Fibroblast of lung (primary cell): ENCODE measurements around the gene SRR. TPM values are rescaled to one million over a fixed set of nuclear protein-coding genes. Genes with fewer than 3 reads are reported as not detected.

Source experiments
- DNase-seq, 2 donors: peaks; one replicate each; pipeline versions ENCODE4 v3.0.0 to v3.0.0-alpha.2; 2010; ENCODE audit warnings: low read depth in 2 of 2
- H2AFZ ChIP-seq: 2 replicates; pipeline ENCODE4 v1.5.1; 2012; ENCODE audit warnings: low read length, control low read depth, inconsistent platforms
- H3K27ac ChIP-seq: 2 replicates; pipeline ENCODE4 v1.5.1; 2011; ENCODE audit warnings: low read length, control low read depth; ENCODE audit not compliant: insufficient read depth
- H3K27me3 ChIP-seq: 2 replicates; pipeline ENCODE4 v1.5.1; 2011; ENCODE audit warnings: mild to moderate bottlenecking, low read length; ENCODE audit not compliant: control insufficient read depth, insufficient read depth
- H3K36me3 ChIP-seq: 2 replicates; pipeline ENCODE4 v1.5.1; 2011; ENCODE audit warnings: low read length; ENCODE audit not compliant: control insufficient read depth, insufficient read depth
- H3K4me1 ChIP-seq: 2 replicates; pipeline ENCODE4 v1.5.1; 2011; ENCODE audit warnings: low read length; ENCODE audit not compliant: control insufficient read depth, insufficient read depth; ENCODE audit errors: extremely low read depth
- H3K4me2 ChIP-seq: 2 replicates; pipeline ENCODE4 v1.5.1; 2011; ENCODE audit warnings: low read length, control low read depth; ENCODE audit not compliant: insufficient read depth; ENCODE audit errors: extremely low read depth
- H3K4me3 ChIP-seq, 4 experiments: fragments of 200-600 bp in 1 of 4; sonication (generic) in 1 of 4; replicated peaks in 1 of 4; 2 replicates each; pipeline ENCODE4 v1.5.1; 2011 to 2016; ENCODE audit warnings: low read length in 4 of 4, low read depth in 3 of 4, mild to moderate bottlenecking in 3 of 4, control low read depth in 2 of 4, inconsistent platforms in 1 of 4, mixed read lengths in 1 of 4; ENCODE audit not compliant: insufficient read depth in 1 of 4; ENCODE audit errors: control extremely low read depth in 1 of 4
- H3K79me2 ChIP-seq: 2 replicates; pipeline ENCODE4 v1.5.1; 2012; ENCODE audit warnings: mild to moderate bottlenecking, low read length, inconsistent platforms; ENCODE audit not compliant: control insufficient read depth, insufficient read depth
- H3K9ac ChIP-seq: 2 replicates; pipeline ENCODE4 v1.5.1; 2011; ENCODE audit warnings: mild to moderate bottlenecking, low read length, control low read depth; ENCODE audit not compliant: insufficient read depth
- H3K9me3 ChIP-seq: 2 replicates; pipeline ENCODE4 v1.5.1; 2012; ENCODE audit warnings: low read depth, low read length; ENCODE audit not compliant: control insufficient read depth, insufficient read depth
- H4K20me1 ChIP-seq: 2 replicates; pipeline ENCODE4 v1.5.1; 2011; ENCODE audit warnings: low read length; ENCODE audit not compliant: control insufficient read depth, insufficient read depth; ENCODE audit errors: extremely low read depth
- CTCF ChIP-seq, 2 donors: IDR thresholded peaks in 1 of 2; conservative IDR thresholded peaks in 1 of 2; 1 replicate in 1 of 2; 2 replicates in 1 of 2; pipeline ENCODE4 v1.5.1; 2011 to 2012; ENCODE audit warnings: low read length in 2 of 2, control low read depth in 1 of 2, inconsistent platforms in 1 of 2, low read depth in 1 of 2, mild to moderate bottlenecking in 1 of 2
- EZH2 ChIP-seq: IDR thresholded peaks from 2 replicates; pipeline ENCODE4 v1.5.1; 2012; ENCODE audit warnings: low read length, control low read depth, mild to moderate bottlenecking; ENCODE audit errors: missing control alignments
- polyA plus RNA-seq, 2 donors: library from polyadenylated mRNA; depleted of rRNA in 1 of 2; stranded (reverse) in 1 of 2; unstranded in 1 of 2; fragments of >200 nt; gene quantifications; 2 replicates each; pipeline ENCODE4 v1.2.1, GENCODE V29; 2011 to 2012; ENCODE audit warnings: missing spikeins in 1 of 2
- total RNA-seq: library from RNA; depleted of rRNA; stranded (reverse); fragments of >200 nt; gene quantifications from 2 replicates; pipeline ENCODE4 v1.2.1, GENCODE V29; 2014

Gene SRR
- total and polyA plus RNA-seq, 2 donors (not counting 1 experiment from before 2014, with no cell fraction given) = 15.0 to 22.3 TPM

DNA sequence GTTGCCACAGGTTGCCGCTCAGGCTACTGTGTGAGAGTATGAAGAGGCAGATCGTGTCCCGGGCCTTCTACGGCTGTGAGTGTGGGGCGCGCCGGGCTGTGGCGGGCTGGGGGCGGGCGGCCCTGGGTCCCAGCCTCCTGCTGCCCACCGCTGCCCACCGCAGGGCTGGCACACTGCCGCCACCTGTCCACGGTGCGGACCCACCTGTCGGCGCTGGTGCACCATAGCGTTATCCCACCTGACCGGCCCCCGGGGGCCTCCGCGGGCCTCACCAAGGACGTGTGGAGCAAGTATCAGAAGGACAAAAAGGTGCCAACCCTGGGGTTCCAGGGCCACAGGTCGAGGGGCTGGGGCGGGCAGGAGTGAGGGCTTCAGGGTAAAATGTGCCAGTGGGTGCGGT is 68.4 kb downstream of the SRR start:
- H3K4me2 ChIP-seq = no peak overlapping the region
- no peaks in the 10 kb centered on the region for H3K27me3 ChIP-seq
- no peak for DNase-seq
- no peak overlapping the region for H3K27ac ChIP-seq
- no peaks in the 10 kb centered on the region for H3K9me3 ChIP-seq
- no peak overlapping the region for H2AFZ ChIP-seq
- no peak overlapping the region for H3K4me3 ChIP-seq
- H3K79me2 ChIP-seq = no peaks in the 10 kb centered on the region
- no peaks in the 10 kb centered on the region for H3K4me1 ChIP-seq
- TF ChIP-seq CTCF (conservative IDR thresholded peaks at IDR 0.05 in 1 of 2, IDR thresholded peaks at IDR 0.05 in 1 of 2; ENCODE audit: low read depth in 1 of 2, low read length in 2 of 2) (no peak), EZH2 (no peak)
- H3K9ac ChIP-seq = no peak overlapping the region
- H3K36me3 ChIP-seq = peaks cover 8% of the 10 kb centered on the region
- H4K20me1 ChIP-seq = no peaks in the 10 kb centered on the region

DNA sequence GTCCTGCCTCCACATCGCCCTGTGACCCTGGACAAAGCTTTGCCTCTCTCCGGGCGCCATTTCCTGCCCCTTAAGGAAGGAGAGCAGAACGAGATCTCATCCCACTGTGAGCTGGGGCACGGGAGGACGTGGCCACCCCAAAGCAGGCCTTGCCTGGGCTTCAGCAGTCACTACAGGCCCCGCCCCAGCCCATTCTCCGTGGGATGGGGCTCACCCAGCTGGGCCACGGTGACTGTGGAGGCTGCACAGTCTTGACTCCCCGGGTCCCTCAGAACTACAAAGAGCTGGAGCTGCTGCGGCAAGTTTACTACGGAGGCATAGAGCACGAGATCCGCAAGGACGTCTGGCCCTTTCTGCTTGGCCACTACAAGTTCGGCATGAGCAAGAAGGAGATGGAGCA is 68.9 kb downstream of the SRR start:
- no peak overlapping the region for H3K27ac ChIP-seq
- no peak overlapping the region for H3K4me2 ChIP-seq
- H2AFZ ChIP-seq = no peak overlapping the region
- H3K9ac ChIP-seq = no peak overlapping the region
- no peaks in the 10 kb centered on the region for H3K4me1 ChIP-seq
- H3K9me3 ChIP-seq = no peaks in the 10 kb centered on the region
- H3K4me3 ChIP-seq = no peak overlapping the region
- H3K79me2 ChIP-seq = no peaks in the 10 kb centered on the region
- TF ChIP-seq CTCF (conservative IDR thresholded peaks at IDR 0.05 in 1 of 2, IDR thresholded peaks at IDR 0.05 in 1 of 2; ENCODE audit: low read depth in 1 of 2, low read length in 2 of 2) = no peak
- TF ChIP-seq EZH2 = no peak
- no peaks in the 10 kb centered on the region for H4K20me1 ChIP-seq
- DNase-seq = no peak
- no peaks in the 10 kb centered on the region for H3K27me3 ChIP-seq
- peaks cover 10% of the 10 kb centered on the region for H3K36me3 ChIP-seq

- Histone ChIP-seq H3K27me3 (no peaks in the 10 kb centered on the region), H3K4me2 (no peak overlapping the region), H3K9me3 (no peaks in the 10 kb centered on the region), H3K4me1 (no peaks in the 10 kb centered on the region), H3K36me3 (peaks cover 10% of the 10 kb centered on the region), H4K20me1 (no peaks in the 10 kb centered on the region), H3K79me2 (no peaks in the 10 kb centered on the region), H2AFZ (no peak overlapping the region), H3K4me3 (no peak overlapping the region), H3K27ac (no peak overlapping the region), H3K9ac (no peak overlapping the region)
- no peak for TF ChIP-seq CTCF (conservative IDR thresholded peaks at IDR 0.05 in 1 of 2, IDR thresholded peaks at IDR 0.05 in 1 of 2; ENCODE audit: low read depth in 1 of 2, low read length in 2 of 2)
- no peak for TF ChIP-seq EZH2
- no peak for DNase-seq
These were observed 69.4 kb downstream of the SRR start for GRCh38 chr17:2373179-2373578.

Other genes with a start within 250 kb of the SRR start
- gene HIC1, start 248.8 kb upstream of the SRR start, total RNA-seq = 29.1 and 30.0 TPM in 2 replicates
- 8.2 and 11.3 TPM in 2 replicates for gene HIC1, start 248.8 kb upstream of the SRR start, polyA plus RNA-seq
- gene SMG6, start 165 bp upstream of the SRR start, total RNA-seq = 25.7 and 29.9 TPM in 2 replicates
- 14.7 and 15.5 TPM in 2 replicates for gene SMG6, start 165 bp upstream of the SRR start, polyA plus RNA-seq
- gene TSR1, start 32.5 kb downstream of the SRR start, total RNA-seq = 42.4 and 47.3 TPM in 2 replicates
- gene TSR1, start 32.5 kb downstream of the SRR start, polyA plus RNA-seq = 13.7 and 16.9 TPM in 2 replicates
- gene SGSM2, start 33.6 kb downstream of the SRR start, total RNA-seq = 25.7 and 31.5 TPM in 2 replicates
- 16.2 and 23.4 TPM in 2 replicates for gene SGSM2, start 33.6 kb downstream of the SRR start, polyA plus RNA-seq
- gene MNT, start 97.1 kb downstream of the SRR start, total RNA-seq = 4.9 and 8.4 TPM in 2 replicates
- gene MNT, start 97.1 kb downstream of the SRR start, polyA plus RNA-seq = 1.7 and 2.2 TPM in 2 replicates
- gene METTL16, start 207.9 kb downstream of the SRR start, total RNA-seq = 12.2 and 12.8 TPM in 2 replicates
- gene METTL16, start 207.9 kb downstream of the SRR start, polyA plus RNA-seq = 13.4 and 15.4 TPM in 2 replicates